Measurements from ENCODE around the gene DIDO1. TPM values are rescaled to one million over a fixed set of nuclear protein-coding genes. Genes with fewer than 3 reads are reported as not detected.

Gene DIDO1
- total RNA-seq, 4 donors from 2014 or later = 67.7 to 92.9 (median 72.2) TPM

- Histone ChIP-seq H3K4me3 (replicated peaks in 1 of 3) (no peak overlapping the region), H3K4me1 (peaks cover 10 to 20% of the 10 kb centered on the region in 2 donors), H3K27ac (no peak overlapping the region), H3K36me3 (peaks cover 14 to 15% of the 10 kb centered on the region in 2 donors), H3K9me3 (no peaks in the 10 kb centered on the region), H3K27me3 (no peaks in the 10 kb centered on the region)
- 77 to 79% methylated on average over 67 to 79 of the region's 80 CpGs for WGBS, 2 donors
- no peak for DNase-seq
- intact Hi-C loops (cut with DNase I) = no loop called here
- TF ChIP-seq POLR2A (IDR thresholded peaks at IDR 0.05) (no peak), CTCF (IDR thresholded peaks at IDR 0.05) (no peak)
Observed at GRCh38 chr20:62879275-62880146, 46.8 kb downstream of the DIDO1 start.

GRCh38 chr20:62878244-62879038 is 47.9 kb downstream of the DIDO1 start:
- H3K27me3 ChIP-seq = no peaks in the 10 kb centered on the region
- H3K4me3 ChIP-seq (replicated peaks in 1 of 3) = no peak overlapping the region
- peaks cover 14 to 15% of the 10 kb centered on the region in 2 donors for H3K36me3 ChIP-seq
- intact Hi-C loops (cut with DNase I) = no loop called here
- WGBS, 2 donors = 91 to 94% methylated on average over 20 of the region's 20 CpGs
- peaks cover 10 to 20% of the 10 kb centered on the region in 2 donors for H3K4me1 ChIP-seq
- H3K9me3 ChIP-seq = no peaks in the 10 kb centered on the region
- no peak for TF ChIP-seq POLR2A (IDR thresholded peaks at IDR 0.05)
- no peak for DNase-seq
- no peak overlapping the region for H3K27ac ChIP-seq

- Histone ChIP-seq H3K4me1 (peaks cover 10 to 20% of the 10 kb centered on the region in 2 donors), H3K4me3 (replicated peaks in 1 of 3) (no peak overlapping the region), H3K9me3 (no peaks in the 10 kb centered on the region), H3K36me3 (peaks cover 14 to 15% of the 10 kb centered on the region in 2 donors), H3K27ac (peak overlapping the region; percentile 65 to 74 (median 65)), H3K27me3 (no peaks in the 10 kb centered on the region)
- TF ChIP-seq CTCF (IDR thresholded peaks at IDR 0.05) = no peak
- no peak for TF ChIP-seq POLR2A (IDR thresholded peaks at IDR 0.05)
- 51 to 70% methylated on average over 21 to 30 of the region's 48 CpGs for WGBS, 2 donors
- peak; percentile 83 to 88 for DNase-seq
- intact Hi-C loops (cut with DNase I) = no loop called here
Observed at GRCh38 chr20:62876902-62877816, 49.1 kb downstream of the DIDO1 start.

GRCh38 chr20:62876501-62876901 is 49.8 kb downstream of the DIDO1 start:
- DNase-seq = no peak
- Histone ChIP-seq H3K4me1 (peaks cover 10 to 20% of the 10 kb centered on the region in 2 donors), H3K36me3 (peaks cover 9% of the 10 kb centered on the region in 2 donors), H3K9me3 (no peaks in the 10 kb centered on the region), H3K27me3 (no peaks in the 10 kb centered on the region), H3K27ac (peak overlapping the region; percentile 65 to 74 (median 65)), H3K4me3 (replicated peaks in 1 of 3) (no peak overlapping the region)
- no peak for TF ChIP-seq CTCF (IDR thresholded peaks at IDR 0.05)
- TF ChIP-seq POLR2A (IDR thresholded peaks at IDR 0.05) = no peak
- intact Hi-C loops (cut with DNase I) = no loop called here
- 60 to 61% methylated on average over 12 of the region's 13 CpGs for WGBS, 2 donors
